ENCODE data around the gene ART5. TPM values are rescaled to one million over a fixed set of nuclear protein-coding genes. Genes with fewer than 3 reads are reported as not detected.

ART5 gene
- total and polyA plus RNA-seq, 2 of the 4 experiments (the other 2 are of a cell fraction), result not detected

GRCh38 chr11:3666023-3666530 lies 24.3 kb upstream of the ART5 start:
- H2AFZ ChIP-seq (replicated peaks; ENCODE audit: low read length, poor library complexity), result no peak overlapping the region
- H2BK15ac ChIP-seq (ENCODE audit: low read depth, low read length), result no peak overlapping the region
- no peak overlapping the region for H2BK5ac ChIP-seq (ENCODE audit: low read depth, low read length, poor library complexity, severe bottlenecking)
- H3K14ac ChIP-seq (replicated peaks; ENCODE audit: low read depth, low read length), result no peak overlapping the region
- no peak for TF ChIP-seq BHLHE40 (IDR thresholded peaks at IDR 0.05; ENCODE audit: low read depth, low read length)
- no peak for TF ChIP-seq MAFK (IDR thresholded peaks at IDR 0.05; ENCODE audit: low read depth, low read length)
- TF ChIP-seq SMC3 (IDR thresholded peaks at IDR 0.05; ENCODE audit: low read depth, low read length), result no peak
- TF ChIP-seq CEBPB (IDR thresholded peaks at IDR 0.05; ENCODE audit: low read depth, low read length), result no peak
- no peak for TF ChIP-seq NFE2L2 (IDR thresholded peaks at IDR 0.05; ENCODE audit: low read depth, low read length)
- no peak for TF ChIP-seq CTCF (conservative IDR thresholded peaks at IDR 0.05; ENCODE audit: low read depth, low read length)
- no peak for TF ChIP-seq POLR2A (IDR thresholded peaks at IDR 0.05; ENCODE audit: low read depth, low read length)
- TF ChIP-seq RFX5 (IDR thresholded peaks at IDR 0.05; ENCODE audit: low read depth, low read length), result no peak
- TF ChIP-seq ELK1 (IDR thresholded peaks at IDR 0.05; ENCODE audit: borderline replicate concordance, low read depth, low read length), result no peak
- no peak for TF ChIP-seq RAD21 (IDR thresholded peaks at IDR 0.05; ENCODE audit: low read length)
- no peak for TF ChIP-seq FOS (IDR thresholded peaks at IDR 0.05; ENCODE audit: low read depth, low read length)
- TF ChIP-seq USF2 (IDR thresholded peaks at IDR 0.05; ENCODE audit: low read depth, low read length), result no peak
- no peak for TF ChIP-seq CHD1 (IDR thresholded peaks at IDR 0.05; ENCODE audit: low read depth, low read length)
- TF ChIP-seq RCOR1 (IDR thresholded peaks at IDR 0.05; ENCODE audit: insufficient replicate concordance, low read length), result no peak
- no peak for TF ChIP-seq MXI1 (IDR thresholded peaks at IDR 0.05; ENCODE audit: borderline replicate concordance, low read depth, low read length)
- TF ChIP-seq MAZ (IDR thresholded peaks at IDR 0.05; ENCODE audit: borderline replicate concordance, low read depth, low read length), result no peak
- H3K4me2 ChIP-seq (ENCODE audit: low read depth, low read length), result no peak overlapping the region
- no peak overlapping the region for H2AK9ac ChIP-seq (replicated peaks; ENCODE audit: low read depth, low read length, poor library complexity)
- no peak overlapping the region for H3K23ac ChIP-seq (ENCODE audit: low read depth, low read length)
- peaks cover 32% of the 10 kb centered on the region for H3K36me3 ChIP-seq (ENCODE audit: control insufficient read depth, insufficient read depth, low read length)
- no peak overlapping the region for H4K5ac ChIP-seq (ENCODE audit: low read depth, low read length)
- H4K20me1 ChIP-seq (ENCODE audit: insufficient read depth, low read length), result no peaks in the 10 kb centered on the region
- POLR2A ChIA-PET (ENCODE audit: unreplicated experiment), result no interaction called here
- no peaks in the 10 kb centered on the region for H3K9me1 ChIP-seq (ENCODE audit: insufficient read depth, low read length)
- H3K56ac ChIP-seq (ENCODE audit: extremely low read depth, insufficient read depth, low read length), result no peak overlapping the region
- H3K4ac ChIP-seq (ENCODE audit: low read depth, low read length), result no peak overlapping the region
- no peaks in the 10 kb centered on the region for H3K9me3 ChIP-seq (ENCODE audit: control insufficient read depth, insufficient read depth, low read length)
- intact Hi-C loops (cut with micrococcal nuclease), result no loop called here
- ATAC-seq (ENCODE audit: low read depth), result no peak
- H4K91ac ChIP-seq (ENCODE audit: insufficient read depth, low read depth, low read length), result no peak overlapping the region
- no peak overlapping the region for H2AK5ac ChIP-seq (ENCODE audit: low read depth, low read length)
- in situ Hi-C loops (cut with MboI; ENCODE audit: low sequenced_read_pairs), result no loop called here
- H2BK120ac ChIP-seq (ENCODE audit: low read depth, low read length), result no peak overlapping the region
- dilution Hi-C loops (cut with HindIII; ENCODE audit: low sequenced_read_pairs, unreplicated experiment), result no loop called here
- H3K18ac ChIP-seq (ENCODE audit: low read depth, low read length), result no peak overlapping the region
- no peak overlapping the region for H4K8ac ChIP-seq (ENCODE audit: low read depth in 2 of 2, low read length in 2 of 2)
- no peak overlapping the region for H3K27ac ChIP-seq (ENCODE audit: insufficient read depth, low read length)
- no peak overlapping the region for H3K4me3 ChIP-seq (ENCODE audit: insufficient read depth, low read depth, low read length)
- H2BK20ac ChIP-seq (ENCODE audit: low read depth, low read length), result no peak overlapping the region
- no peak overlapping the region for H3K9ac ChIP-seq (ENCODE audit: low read depth, low read length)
- WGBS, 2 experiments (ENCODE audit: extremely low coverage in 2 of 2, insufficient read length in 1 of 2), result 100% methylated on average over 12 of the region's 17 CpGs; no CpG with 5 or more reads in 1 of the 2 experiments
- H3K79me1 ChIP-seq (ENCODE audit: low read depth in 1 of 2, low read length in 2 of 2), result no peaks in the 10 kb centered on the region
- no peaks in the 10 kb centered on the region for H3K4me1 ChIP-seq (ENCODE audit: control insufficient read depth, insufficient read depth, low read length)
- DNase-seq, result no peak
- no TSS peak for BruUV-seq (replicated peaks)
- no peaks in the 10 kb centered on the region for H3K27me3 ChIP-seq (ENCODE audit: control insufficient read depth, insufficient read depth, low read length)
- CTCF ChIA-PET, result no interaction called here
